Measurements from ENCODE around the gene F11. TPM values are rescaled to one million over a fixed set of nuclear protein-coding genes. Genes with fewer than 3 reads are reported as not detected.

Gene F11
- total and polyA plus RNA-seq, 2 of the 13 experiments (the other 11 are each of a cell fraction or from before 2014, with no cell fraction given), result 35.1 to 58.0 TPM

- TF ChIP-seq PBX3 (CRISPR knock-in tag; IDR thresholded peaks at IDR 0.05; ENCODE audit: borderline replicate concordance) (no peak), TCF7 (IDR thresholded peaks at IDR 0.05; ENCODE audit: low read depth) (peak; percentile 21; the same call in 1 of the 2 replicates), NRL (CRISPR knock-in tag; IDR thresholded peaks at IDR 0.05; ENCODE audit: borderline replicate concordance) (peak; percentile 94), HMGXB3 (CRISPR knock-in tag; IDR thresholded peaks at IDR 0.05; ENCODE audit: borderline replicate concordance) (peak; percentile 41; the same call in 1 of the 2 replicates), GABPA (IDR thresholded peaks at IDR 0.05; ENCODE audit: low read depth, low read length) (no peak), GABPA (CRISPR knock-in tag; IDR thresholded peaks at IDR 0.05; ENCODE audit: low read depth) (peak; percentile 12; the same call in 1 of the 2 replicates), ATF4 (CRISPR knock-in tag; IDR thresholded peaks at IDR 0.05) (peak in 1 of 2 experiments; percentile 37; a peak in 2 of 4 replicates), ZNF737 (CRISPR knock-in tag; IDR thresholded peaks at IDR 0.05; ENCODE audit: borderline replicate concordance) (no peak), ZNF576 (CRISPR knock-in tag; IDR thresholded peaks at IDR 0.05) (no peak), ZNF407 (CRISPR knock-in tag; IDR thresholded peaks at IDR 0.05; ENCODE audit: not compliant biosample characterization) (peak; percentile 25)
These were observed 5.2 kb upstream of the F11 start (continued) for GRCh38 chr4:186260504-186261448.

Measured in HepG2 (cell line).